Measurements from ENCODE around the gene MUCL3. TPM values are rescaled to one million over a fixed set of nuclear protein-coding genes. Genes with fewer than 3 reads are reported as not detected.
"Not testable (repeated sequence)": the region's sequence is repeated elsewhere in the genome, so short reads cannot be mapped to it uniquely, and the experiment has no call there.

The MUCL3 gene
- polyA plus RNA-seq, 1 of the 3 experiments (the other 2 are of a cell fraction), result not detected

GRCh38 chr6:30903236-30903635, 37.5 kb upstream of the MUCL3 start (continued):
- TF ChIP-seq RFX5 (IDR thresholded peaks at IDR 0.05; ENCODE audit: low read length) (no peak), IRF3 (IDR thresholded peaks at IDR 0.05; ENCODE audit: low read depth, low read length) (no peak), MEF2A (IDR thresholded peaks at IDR 0.05; ENCODE audit: borderline replicate concordance, low read depth) (no peak), FOXM1 (IDR thresholded peaks at IDR 0.05; ENCODE audit: low read depth) (no peak), USF1 (IDR thresholded peaks at IDR 0.05; ENCODE audit: borderline replicate concordance, low read depth) (no peak), YY1 (IDR thresholded peaks at IDR 0.05; ENCODE audit: low read depth) (no peak)

- peak overlapping the region; percentile 87 to 98 for H3K4me3 ChIP-seq (ENCODE audit: low read depth in 2 of 2, low read length in 1 of 2)
Measured at GRCh38 chr6:30907290-30907757, 33.4 kb upstream of the MUCL3 start.

GRCh38 chr6:30907758-30908591, 32.8 kb upstream of the MUCL3 start, which contains the start of gene GTF2H4:
Gene GTF2H4 (plus strand): TSS chr6:30908207.
- Histone ChIP-seq H4K20me1 (ENCODE audit: insufficient read depth) (no peaks in the 10 kb centered on the region), H3K9ac (peak within 1 kb of the TSS; percentile 95), H3K9me3 (no peaks in the 10 kb centered on the region), H3K79me2 (ENCODE audit: insufficient read depth) (peaks cover 17% of the 10 kb centered on the region), H3K4me2 (peak within 1 kb of the TSS; percentile 91), H3K4me1 (ENCODE audit: control insufficient read depth in 1 of 2, insufficient read depth in 2 of 2, low read depth in 1 of 2, low read length in 1 of 2) (peaks cover 6 to 8% of the 10 kb centered on the region in 2 experiments; a peak in 3 of 4 replicates), H3K27me3 (ENCODE audit: insufficient read depth) (no peaks in the 10 kb centered on the region), H3K27ac (ENCODE audit: low read depth in 2 of 2, low read length in 1 of 2) (peak within 1 kb of the TSS; percentile 37 to 60; a peak in 2 of 4 replicates), H3F3A (replicated peaks; ENCODE audit: insufficient read depth) (peaks cover 14% of the 10 kb centered on the region), H3K9me2 (no peaks in the 10 kb centered on the region), H2AFZ (ENCODE audit: low read depth) (peak within 1 kb of the TSS; percentile 92), H3K36me3 (replicated peaks in 1 of 2; ENCODE audit: control insufficient read depth in 1 of 2, insufficient read depth in 2 of 2, low read length in 1 of 2) (peaks cover 22 to 29% of the 10 kb centered on the region in 2 experiments), H3K4me3 (ENCODE audit: low read depth in 2 of 2, low read length in 1 of 2) (peak within 1 kb of the TSS; percentile 87 to 98)
- DNase-seq, result peak; percentile 91
- POLR2A ChIA-PET, result interaction anchor here (0.6 to 1.4 kb wide), 4 partner anchors 12 to 141 kb away, joined by 3 to 4 read pairs (median 4); partner anchors contain the start of gene DDR1
- CTCF ChIA-PET, result interaction anchor here (0.6 to 2.4 kb wide), 5 partner anchors 14 to 235 kb away, joined by 3 to 8 read pairs (median 3); partner anchors contain the start of gene DHX16
- 1% methylated on average over 36 of the region's 49 CpGs for WGBS (ENCODE audit: low lambda C conversion rate)
- TF ChIP-seq EZH2phosphoT487 (IDR thresholded peaks at IDR 0.05; ENCODE audit: borderline replicate concordance, low read depth) (no peak), CTCF (IDR thresholded peaks at IDR 0.05) (no peak), NFIC (IDR thresholded peaks at IDR 0.05; ENCODE audit: borderline replicate concordance) (peak; percentile 22; the same call in 1 of the 2 replicates), ELF1 (IDR thresholded peaks at IDR 0.05) (peak; percentile 63), USF1 (IDR thresholded peaks at IDR 0.05; ENCODE audit: borderline replicate concordance, low read depth) (no peak), SMC3 (IDR thresholded peaks at IDR 0.05; ENCODE audit: low read depth, low read length) (no peak; the same call in 1 of the 2 replicates), MEF2A (IDR thresholded peaks at IDR 0.05; ENCODE audit: borderline replicate concordance, low read depth) (no peak), EP300 (IDR thresholded peaks at IDR 0.05; ENCODE audit: borderline replicate concordance in 1 of 2, low read depth in 1 of 2, low read length in 1 of 2) (peak in 1 of 2 experiments; percentile 20; a peak in 1 of 4 replicates), RAD21 (IDR thresholded peaks at IDR 0.05; ENCODE audit: low read length) (no peak), FOXJ3 (CRISPR knock-in tag; IDR thresholded peaks at IDR 0.05) (no peak), MXI1 (IDR thresholded peaks at IDR 0.05; ENCODE audit: low read depth, low read length) (peak; percentile 91), NRF1 (IDR thresholded peaks at IDR 0.05; ENCODE audit: low read depth, low read length) (no peak), TEAD4 (IDR thresholded peaks at IDR 0.05; ENCODE audit: borderline replicate concordance, insufficient read depth) (no peak)

More at GRCh38 chr6:30907290-30907757, 33.4 kb upstream of the MUCL3 start:
- Histone ChIP-seq H3F3A (replicated peaks; ENCODE audit: insufficient read depth) (peaks cover 12% of the 10 kb centered on the region), H3K9ac (peak overlapping the region; percentile 40; the same call in 1 of the 2 replicates), H3K4me2 (0 out of 2 replicates have a peak overlapping the region, but pooled peaks have one; percentile 48), H2AFZ (ENCODE audit: low read depth) (peak overlapping the region; percentile 78; the same call in 1 of the 2 replicates), H3K79me2 (ENCODE audit: insufficient read depth) (peaks cover 17% of the 10 kb centered on the region), H3K36me3 (replicated peaks in 1 of 2; ENCODE audit: control insufficient read depth in 1 of 2, insufficient read depth in 2 of 2, low read length in 1 of 2) (peaks cover 17 to 26% of the 10 kb centered on the region in 2 experiments)
- not testable (repeated sequence) for H3K27ac ChIP-seq (ENCODE audit: low read depth in 2 of 2, low read length in 1 of 2); H3K4me1 ChIP-seq (ENCODE audit: control insufficient read depth in 1 of 2, insufficient read depth in 2 of 2, low read depth in 1 of 2, low read length in 1 of 2); H3K9me3 ChIP-seq; DNase-seq; H3K9me2 ChIP-seq; H3K27me3 ChIP-seq (ENCODE audit: insufficient read depth); H4K20me1 ChIP-seq (ENCODE audit: insufficient read depth)
- POLR2A ChIA-PET, result interaction anchor here (0.6 to 1.4 kb wide), 4 partner anchors 12 to 141 kb away, joined by 3 to 4 read pairs (median 4); partner anchors contain the start of gene DDR1
- WGBS (ENCODE audit: low lambda C conversion rate), result 43% methylated on average over 16 of the region's 16 CpGs
- CTCF ChIA-PET, result interaction anchor here (1.0 to 1.5 kb wide), 4 partner anchors 11 to 235 kb away, joined by 3 to 5 read pairs (median 3); partner anchors contain the start of gene DHX16
